RWPE2 (cell line): Measurements from ENCODE around the gene TP63.

ENCODE experiments used
- ATAC-seq: fragments of 200-7000 bp; cut with Tn5 transposase; 3 replicates; pipeline ENCODE4 v1.9.1; 2021; ENCODE audit warnings: low read depth
- DNase-seq: peaks from one replicate; pipeline ENCODE4 v3.0.0-alpha.2; 2020; ENCODE audit warnings: low spot score
- H3K27ac ChIP-seq: fragments of 450-650 bp; 2 replicates; pipeline ENCODE4 v1.5.1; 2017; ENCODE audit warnings: mild to moderate bottlenecking; ENCODE audit not compliant: poor library complexity, severe bottlenecking
- H3K27me3 ChIP-seq: fragments of 250-450 bp; sonication (Bioruptor Pico); 2 replicates; pipeline ENCODE4 v1.5.1; 2021; ENCODE audit warnings: mild to moderate bottlenecking, moderate library complexity; ENCODE audit not compliant: insufficient read depth, poor library complexity, severe bottlenecking
- H3K36me3 ChIP-seq: fragments of 250-450 bp; sonication (Bioruptor Pico); 2 replicates; pipeline ENCODE4 v1.5.1; 2020; ENCODE audit warnings: low read depth, mild to moderate bottlenecking, moderate library complexity
- H3K4me1 ChIP-seq: fragments of 250-450 bp; sonication (Bioruptor Pico); 2 replicates; pipeline ENCODE4 v1.5.1; 2021; ENCODE audit warnings: mild to moderate bottlenecking, moderate library complexity; ENCODE audit not compliant: insufficient read depth, poor library complexity, severe bottlenecking
- H3K4me3 ChIP-seq: fragments of 250-450 bp; sonication (Bioruptor Pico); 2 replicates; pipeline ENCODE4 v1.5.1; 2021; ENCODE audit warnings: mild to moderate bottlenecking, moderate library complexity; ENCODE audit not compliant: severe bottlenecking
- H3K9me3 ChIP-seq: fragments of 250-450 bp; sonication (Bioruptor Pico); 2 replicates; pipeline ENCODE4 v1.5.1; 2021; ENCODE audit warnings: mild to moderate bottlenecking, moderate library complexity; ENCODE audit not compliant: severe bottlenecking
- CTCF ChIP-seq: fragments of 450-650 bp; IDR thresholded peaks from one replicate; pipeline ENCODE4 v1.5.1; 2017; ENCODE audit warnings: mild to moderate bottlenecking, moderate library complexity; ENCODE audit not compliant: poor library complexity, severe bottlenecking

The TP63 gene

GRCh38 chr3:189695400-189695799 lies 64.2 kb downstream of the TP63 start:
- H3K36me3 ChIP-seq, result no peaks in the 10 kb centered on the region
- H3K27me3 ChIP-seq, result no peaks in the 10 kb centered on the region
- DNase-seq (no peak), ATAC-seq (no peak)
- no peak overlapping the region for H3K27ac ChIP-seq
- H3K9me3 ChIP-seq, result no peaks in the 10 kb centered on the region
- TF ChIP-seq CTCF, result no peak
- H3K4me1 ChIP-seq, result no peaks in the 10 kb centered on the region
- H3K4me3 ChIP-seq, result no peak overlapping the region

- no peak for TF ChIP-seq CTCF
- H3K9me3 ChIP-seq, result no peaks in the 10 kb centered on the region
- no peaks in the 10 kb centered on the region for H3K27me3 ChIP-seq
- H3K4me3 ChIP-seq, result no peak overlapping the region
- DNase-seq (no peak), ATAC-seq (no peak)
- H3K36me3 ChIP-seq, result no peaks in the 10 kb centered on the region
- H3K27ac ChIP-seq, result no peak overlapping the region
- no peaks in the 10 kb centered on the region for H3K4me1 ChIP-seq
Observed at GRCh38 chr3:189698811-189699210, 67.6 kb downstream of the TP63 start.

- Histone ChIP-seq H3K4me3 (no peak overlapping the region), H3K9me3 (no peaks in the 10 kb centered on the region), H3K27me3 (no peaks in the 10 kb centered on the region), H3K4me1 (no peaks in the 10 kb centered on the region), H3K36me3 (no peaks in the 10 kb centered on the region), H3K27ac (no peak overlapping the region)
- DNase-seq (no peak), ATAC-seq (no peak)
- TF ChIP-seq CTCF, result no peak
Observed at GRCh38 chr3:189699885-189700284, 68.7 kb downstream of the TP63 start.

GRCh38 chr3:189702066-189702646 lies 71.0 kb downstream of the TP63 start:
- ATAC-seq (no peak), DNase-seq (no peak)
- Histone ChIP-seq H3K36me3 (no peaks in the 10 kb centered on the region), H3K27me3 (no peaks in the 10 kb centered on the region), H3K4me3 (no peak overlapping the region), H3K4me1 (no peaks in the 10 kb centered on the region), H3K27ac (no peak overlapping the region), H3K9me3 (no peaks in the 10 kb centered on the region)
- TF ChIP-seq CTCF, result no peak

GRCh38 chr3:189703865-189704264 lies 72.7 kb downstream of the TP63 start:
- no peaks in the 10 kb centered on the region for H3K9me3 ChIP-seq
- H3K36me3 ChIP-seq, result no peaks in the 10 kb centered on the region
- TF ChIP-seq CTCF, result no peak
- DNase-seq (no peak), ATAC-seq (no peak)
- H3K4me1 ChIP-seq, result no peaks in the 10 kb centered on the region
- H3K4me3 ChIP-seq, result no peak overlapping the region
- no peak overlapping the region for H3K27ac ChIP-seq
- no peaks in the 10 kb centered on the region for H3K27me3 ChIP-seq
